22Rv1 (cell line): ENCODE data around the gene CD34.

ENCODE experiments used
- CTCF ChIP-seq: fragments of 450-650 bp; IDR thresholded peaks from 2 replicates; pipeline ENCODE4 v1.5.1; 2017; ENCODE audit warnings: mild to moderate bottlenecking
- ZFX ChIP-seq: fragments of 450-650 bp; IDR thresholded peaks from 2 replicates; pipeline ENCODE4 v1.6.1; 2017; ENCODE audit warnings: antibody characterized with exemption, borderline replicate concordance

- no peak for TF ChIP-seq CTCF
- TF ChIP-seq ZFX = no peak
Measured at GRCh38 chr1:207888652-207889051, 22.3 kb downstream of the CD34 start.
